Right hindlimb (tissue), 1 donor: ENCODE data around the gene RFX5.

Experiments
- DNase-seq: peaks from one replicate; pipeline ENCODE4 v3.0.0-alpha.2; 2018

The RFX5 gene

DNA sequence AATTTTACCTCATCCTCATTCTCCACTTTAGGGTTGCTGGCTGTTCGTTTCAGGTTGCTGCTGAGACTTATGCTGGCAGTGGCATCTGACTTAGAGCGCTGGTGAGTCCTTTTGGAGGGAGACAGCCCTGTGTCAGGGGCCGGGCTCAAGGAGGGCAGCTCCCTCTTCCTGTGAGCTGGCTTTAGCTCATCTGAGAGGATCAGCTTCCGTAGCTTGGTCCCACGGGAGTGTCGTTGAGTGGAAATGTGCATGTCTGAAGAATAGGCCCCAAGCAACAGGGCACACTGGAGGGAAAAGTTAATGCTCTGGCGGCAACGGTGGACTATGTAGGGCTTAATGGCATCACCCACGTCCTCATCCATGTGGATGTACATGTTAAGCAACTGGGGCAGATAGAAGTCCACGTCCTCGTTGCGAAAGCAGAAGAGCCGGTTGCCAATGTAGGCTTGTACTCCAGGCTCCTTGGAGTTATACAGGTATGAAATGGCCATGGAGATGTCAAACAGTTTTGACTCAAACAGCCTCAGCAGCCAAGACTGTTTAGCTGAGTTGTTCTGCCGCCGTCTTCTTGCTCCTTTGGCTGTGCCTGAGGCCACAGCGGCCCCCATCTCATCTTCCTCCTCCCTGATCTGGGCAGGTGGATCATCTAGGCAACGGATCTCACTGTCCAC, 31.4 kb downstream of the RFX5 start:
- no peak for DNase-seq

DNA sequence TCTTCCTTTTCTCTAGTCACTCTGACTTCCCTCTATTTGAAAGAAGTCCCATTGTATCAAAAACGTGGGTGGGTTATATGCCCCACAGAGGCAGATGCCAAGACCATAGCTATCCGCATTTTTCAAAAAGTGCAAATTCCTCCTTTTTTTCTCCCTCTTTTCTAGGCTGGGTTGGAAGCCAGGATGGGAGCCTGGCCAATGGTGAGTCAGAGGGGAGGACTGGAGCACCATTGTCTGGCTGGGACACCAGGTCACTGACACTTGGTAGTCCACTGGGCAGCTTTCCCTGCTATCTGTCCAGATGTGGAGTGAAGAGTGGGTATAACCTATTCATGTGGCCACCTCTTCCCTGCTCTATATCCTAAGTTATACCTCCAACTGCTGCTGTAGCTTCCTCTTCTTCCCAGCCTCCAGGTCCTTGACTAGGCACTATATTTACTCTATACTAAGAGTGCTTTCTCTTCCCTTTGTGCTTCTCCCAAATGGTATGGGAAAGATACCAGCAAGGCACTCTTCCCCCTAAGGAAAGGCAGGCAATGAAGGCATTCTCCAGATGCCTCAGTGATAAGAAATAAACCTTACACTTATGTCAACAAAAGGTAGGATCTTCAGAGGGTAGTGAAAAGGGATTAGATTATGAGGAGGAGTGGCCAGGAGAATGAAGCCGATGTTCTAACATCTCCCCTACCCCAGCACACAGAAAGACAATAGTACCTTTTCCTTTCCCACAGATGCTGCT, 32.7 kb downstream of the RFX5 start:
- DNase-seq, result peak; percentile 71

GRCh38 chr1:151313501-151313900, 33.6 kb downstream of the RFX5 start:
- DNase-seq, result no peak

DNA sequence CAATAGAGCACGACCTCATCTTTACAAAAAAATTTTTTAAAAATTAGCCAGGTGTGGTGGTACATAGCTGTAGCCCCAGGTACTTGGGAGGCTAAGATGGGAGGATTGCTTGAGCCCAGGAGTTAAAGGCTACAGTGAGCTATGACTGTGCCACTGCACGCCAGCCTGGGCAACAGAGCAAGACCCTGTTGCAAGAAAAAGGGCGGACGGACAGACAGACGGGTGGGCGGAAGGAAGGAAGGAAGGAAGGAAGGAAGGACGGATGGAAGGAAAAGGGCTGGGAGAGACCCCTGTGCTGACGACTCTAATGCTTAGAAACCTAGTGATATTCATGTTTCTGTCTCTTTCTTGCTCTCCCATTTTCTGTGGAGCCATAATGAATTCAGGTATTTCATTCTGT, 34.2 kb downstream of the RFX5 start:
- DNase-seq, result no peak

GRCh38 chr1:151312411-151312810, 34.6 kb downstream of the RFX5 start:
- DNase-seq, result no peak

DNA sequence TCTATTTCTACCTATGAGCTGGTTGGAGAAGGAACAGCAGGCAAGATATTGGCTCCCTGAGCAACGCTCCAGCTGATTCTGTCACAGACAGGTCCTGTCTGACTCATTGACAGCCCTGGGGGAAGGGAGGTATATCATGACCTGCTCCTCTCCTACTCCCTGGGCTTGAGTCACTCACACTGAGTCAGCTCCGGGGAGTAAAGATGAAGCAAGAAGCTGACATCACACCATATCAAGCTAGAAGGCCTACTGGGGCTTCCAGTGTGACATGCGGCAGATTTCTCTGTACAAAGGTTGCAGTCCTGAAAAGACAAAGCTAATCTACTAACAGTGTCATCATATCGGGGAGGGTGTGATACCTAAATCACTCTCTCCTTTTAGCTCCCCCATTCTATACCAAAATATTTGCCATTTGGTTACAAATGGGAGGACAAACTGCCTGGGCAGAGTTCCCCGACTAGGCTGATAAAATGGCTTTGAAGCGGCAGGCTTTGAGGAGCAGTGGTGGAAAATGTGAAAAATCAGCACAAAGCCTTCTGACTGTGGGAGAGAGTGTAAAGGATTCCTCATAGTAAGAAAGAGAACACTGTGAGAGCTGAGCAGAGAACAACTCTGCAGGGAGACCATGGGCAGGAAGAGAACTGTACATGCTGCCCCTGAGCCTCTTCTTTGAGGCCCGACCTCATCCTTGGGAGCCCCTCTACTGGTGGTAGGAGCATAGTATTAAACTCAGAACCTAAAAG, 35.3 kb downstream of the RFX5 start:
- no peak for DNase-seq

GRCh38 chr1:151311011-151311410, 36.0 kb downstream of the RFX5 start:
- no peak for DNase-seq

DNA sequence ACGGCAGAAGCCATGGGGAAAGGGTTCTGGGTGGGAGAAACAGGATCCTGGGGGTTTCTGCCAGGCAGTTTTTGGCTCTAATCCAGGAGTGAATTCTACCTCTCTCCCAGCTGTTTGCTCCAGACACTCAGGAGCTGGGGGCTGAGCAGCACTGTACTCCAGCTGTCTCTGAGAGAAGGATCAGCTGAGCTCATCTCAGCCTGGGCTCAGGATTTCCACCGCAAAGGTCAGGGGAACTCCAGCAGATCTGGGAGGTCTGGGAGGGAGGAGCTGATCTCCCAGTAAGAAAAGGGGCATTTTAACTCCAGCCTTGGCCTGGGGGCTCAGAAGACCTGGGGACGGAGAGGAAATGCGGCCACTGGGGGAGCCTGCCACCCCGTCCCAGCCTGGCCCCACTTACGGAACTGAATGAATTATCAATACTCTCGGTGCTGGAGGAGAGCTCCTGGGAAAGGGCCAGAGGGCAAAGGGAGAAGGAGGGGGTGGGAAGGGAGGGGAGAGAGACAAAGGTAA, 37.2 kb downstream of the RFX5 start:
- DNase-seq, result peak; percentile 79

- DNase-seq, result no peak
Measured at GRCh38 chr1:151294742-151295462, 52.1 kb downstream of the RFX5 start.

DNA sequence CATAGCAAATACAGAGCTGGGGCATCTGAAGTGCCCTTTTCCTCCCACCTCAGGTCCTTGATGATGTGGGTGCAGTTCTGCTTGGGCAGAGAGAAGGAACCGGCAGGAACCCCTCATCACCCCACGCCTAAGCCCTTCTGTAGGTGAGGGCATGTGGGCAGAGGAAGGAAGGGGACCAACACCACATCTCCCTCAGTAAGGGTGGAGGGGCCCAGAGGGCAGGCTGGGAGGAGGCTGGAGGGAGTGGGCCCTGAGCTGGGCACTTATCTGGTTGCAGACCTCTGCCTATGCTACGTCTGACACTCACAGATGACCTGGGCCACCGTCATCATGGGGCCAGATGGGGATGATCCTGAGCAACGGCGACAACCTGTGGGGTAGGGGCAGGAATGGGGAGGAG, 54.0 kb downstream of the RFX5 start:
- DNase-seq, result no peak

DNA sequence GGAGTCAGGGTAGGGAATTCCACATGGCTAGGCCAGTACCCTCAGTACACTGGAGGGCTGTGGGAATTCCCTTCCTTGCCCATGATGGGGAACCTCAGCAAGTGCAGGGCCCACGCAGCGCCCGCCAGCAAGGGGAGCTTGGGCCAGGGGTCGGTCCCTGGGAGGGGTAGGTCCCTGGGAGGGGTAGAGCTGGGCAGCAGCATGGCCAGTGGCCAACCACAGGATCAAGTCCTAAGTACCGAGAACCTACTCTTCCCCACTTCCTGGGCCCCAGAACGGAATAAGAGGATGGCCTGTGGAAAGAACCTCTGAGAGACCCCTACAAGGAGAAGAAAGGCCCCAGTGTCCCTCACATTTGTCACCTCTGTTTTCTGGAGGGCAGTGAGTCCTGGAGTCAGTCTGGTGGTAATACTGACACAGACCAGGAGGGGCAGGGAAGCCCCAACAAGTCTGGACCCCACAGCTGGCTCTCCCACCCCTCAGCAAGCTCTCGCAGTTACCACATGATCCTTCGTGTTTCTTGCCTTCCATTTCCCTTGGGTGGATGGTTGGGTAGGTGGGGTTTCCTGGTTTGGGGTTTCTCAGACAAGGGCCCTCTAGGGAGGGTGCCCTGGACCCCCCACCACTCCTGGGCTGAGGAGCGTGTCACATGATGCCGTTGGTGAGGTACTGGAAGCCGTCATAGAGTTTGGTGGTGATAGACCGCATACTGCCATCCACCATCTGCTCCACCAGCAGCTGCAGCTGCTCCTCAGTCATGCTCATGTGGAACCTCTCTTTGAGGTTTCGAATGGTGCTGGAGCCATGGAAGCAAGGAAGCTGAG, 54.6 kb downstream of the RFX5 start:
- peak; percentile 37 for DNase-seq

GRCh38 chr1:151290709-151291303, 56.2 kb downstream of the RFX5 start:
- no peak for DNase-seq
